Endodermal cell (in vitro differentiated cells): ENCODE measurements around the gene OR10V1. TPM values are rescaled to one million over a fixed set of nuclear protein-coding genes. Genes with fewer than 3 reads are reported as not detected.

ENCODE experiments used
- DNase-seq: peaks from one replicate; pipeline ENCODE4 v3.0.0-alpha.2; 2017
- H3K27ac ChIP-seq: 2 replicates; pipeline ENCODE4 v1.5.1; 2013; ENCODE audit warnings: mild to moderate bottlenecking, low read depth, low read length, moderate library complexity
- H3K27me3 ChIP-seq: 2 replicates; pipeline ENCODE4 v1.6.1; 2013; ENCODE audit warnings: mild to moderate bottlenecking, low read length, moderate library complexity; ENCODE audit not compliant: insufficient read depth, control insufficient read depth, poor library complexity, severe bottlenecking
- H3K36me3 ChIP-seq: 2 replicates; pipeline ENCODE4 v1.7.0; 2013; ENCODE audit warnings: mild to moderate bottlenecking, low read length, moderate library complexity; ENCODE audit not compliant: control insufficient read depth, insufficient read depth
- H3K4me1 ChIP-seq: one replicate; pipeline ENCODE4 v1.7.0; 2013; ENCODE audit warnings: low read length; ENCODE audit not compliant: control insufficient read depth, insufficient read depth
- H3K4me3 ChIP-seq: 2 replicates; pipeline ENCODE4 v1.5.1; 2013; ENCODE audit warnings: mild to moderate bottlenecking, low read length, moderate library complexity
- H3K9ac ChIP-seq: 2 replicates; pipeline ENCODE4 v1.6.1; 2013; ENCODE audit warnings: mild to moderate bottlenecking, low read length, moderate library complexity; ENCODE audit not compliant: poor library complexity, severe bottlenecking; ENCODE audit errors: extremely low read depth
- H3K9me3 ChIP-seq: 2 replicates; pipeline ENCODE4 v1.6.1; 2013; ENCODE audit warnings: mild to moderate bottlenecking, low read length, moderate library complexity; ENCODE audit not compliant: control insufficient read depth
- H3K27ac Mint-ChIP-seq: 2 replicates; pipeline ENCODE4 v1.8.0; 2020; ENCODE audit warnings: mixed read lengths
- H3K27me3 Mint-ChIP-seq: 2 replicates; pipeline ENCODE4 v1.8.0; 2021; ENCODE audit warnings: mild to moderate bottlenecking, mixed read lengths; ENCODE audit not compliant: insufficient read depth
- H3K36me3 Mint-ChIP-seq: 2 replicates; pipeline ENCODE4 v1.8.0; 2020; ENCODE audit warnings: low read depth, mixed read lengths
- H3K4me1 Mint-ChIP-seq: 2 replicates; pipeline ENCODE4 v1.8.0; 2020; ENCODE audit warnings: mixed read lengths
- H3K4me3 Mint-ChIP-seq: 2 replicates; pipeline ENCODE4 v1.8.0; 2020; ENCODE audit warnings: mild to moderate bottlenecking, moderate library complexity, mixed read lengths
- H3K9me3 Mint-ChIP-seq: 2 replicates; pipeline ENCODE4 v1.8.0; 2020; ENCODE audit warnings: mild to moderate bottlenecking, mixed read lengths
- CTCF ChIP-seq: fragments of 200-600 bp; sonication (generic); conservative IDR thresholded peaks from 2 replicates; pipeline ENCODE4 v1.5.0; 2021; ENCODE audit warnings: antibody characterized with exemption, mild to moderate bottlenecking
- WGBS, 2 experiments: methylation state at CpG; one replicate each; pipeline versions ENCODE4 v1.1.5 to v1.1.7; 2013; ENCODE audit warnings: missing lambda C conversion rate in 2 of 2, mixed read lengths in 1 of 2; ENCODE audit not compliant: insufficient coverage in 1 of 2, insufficient read length in 1 of 2; 5-methylcytosine and 5-hydroxymethylcytosine counted together
- long read RNA-seq, 4 experiments: library from polyadenylated mRNA in 2 of 4; library from RNA in 1 of 4; library from capped mRNA in 1 of 4; stranded (forward) in 3 of 4; unstranded in 1 of 4; transcript quantifications; one replicate each; pipeline ENCODE4 v2.0.0, GENCODE V29; 2020 to 2021; ENCODE audit warnings: inconsistent platforms in 1 of 4
- polyA plus RNA-seq, 2 experiments: library from polyadenylated mRNA; stranded (reverse); fragments of 50-300 nt; gene quantifications; one replicate each; pipeline ENCODE4 v1.2.3, GENCODE V29; 2013
- total RNA-seq, 2 donors: library from RNA; stranded (reverse); fragmentation: NEBNext Ultra II Directional in 1 of 2; extraction: Animal tissue kit (Norgen Biotek cat#: 25700) in 1 of 2; gene quantifications; 2 replicates in 1 of 2; 3 replicates in 1 of 2; pipeline ENCODE4 v1.2.1, GENCODE V29; 2021

Gene OR10V1, protein sequence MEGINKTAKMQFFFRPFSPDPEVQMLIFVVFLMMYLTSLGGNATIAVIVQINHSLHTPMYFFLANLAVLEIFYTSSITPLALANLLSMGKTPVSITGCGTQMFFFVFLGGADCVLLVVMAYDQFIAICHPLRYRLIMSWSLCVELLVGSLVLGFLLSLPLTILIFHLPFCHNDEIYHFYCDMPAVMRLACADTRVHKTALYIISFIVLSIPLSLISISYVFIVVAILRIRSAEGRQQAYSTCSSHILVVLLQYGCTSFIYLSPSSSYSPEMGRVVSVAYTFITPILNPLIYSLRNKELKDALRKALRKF
- not detected for total RNA-seq
- polyA plus RNA-seq (2013, experiment 1 of 2): not detected
- polyA plus RNA-seq (2013, experiment 2 of 2): not detected
- long read RNA-seq, experiment 1: 0 reads
- long read RNA-seq, experiment 2: 0 reads
- long read RNA-seq, experiment 3: 0 reads
- long read RNA-seq, experiment 4: 0 reads

DNA sequence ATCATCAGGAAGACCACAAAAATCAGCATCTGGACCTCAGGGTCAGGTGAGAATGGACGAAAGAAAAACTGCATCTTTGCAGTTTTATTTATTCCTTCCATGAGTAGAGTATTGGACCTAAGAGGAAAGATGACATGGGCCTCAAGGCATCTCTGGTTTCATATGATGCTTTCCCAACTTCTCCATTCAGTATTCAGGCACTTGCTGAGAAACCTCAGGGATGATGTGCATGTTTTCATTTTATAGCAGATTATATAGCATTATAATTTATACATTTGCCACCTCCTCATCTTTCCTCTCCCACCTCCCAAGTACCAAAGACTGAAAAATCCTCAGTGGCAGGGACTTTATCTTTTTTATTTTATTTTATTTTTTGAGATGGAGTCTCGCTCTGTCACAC lies at the start of gene OR10V1:
OR10V1 (minus strand) TSS at position 101 of the 400 bp plus-strand sequence; CDS start at position 101, 0 bp downstream.
- H3K36me3 Mint-ChIP-seq: no peaks in the 10 kb centered on the region
- no peaks in the 10 kb centered on the region for H3K9me3 Mint-ChIP-seq
- H3K4me3 Mint-ChIP-seq: no peak within 1 kb of the TSS
- Histone ChIP-seq H3K4me1 (peaks cover 4% of the 10 kb centered on the region), H3K4me3 (no peak within 1 kb of the TSS), H3K36me3 (no peaks in the 10 kb centered on the region), H3K9ac (no peak within 1 kb of the TSS), H3K27ac (no peak within 1 kb of the TSS), H3K9me3 (no peaks in the 10 kb centered on the region), H3K27me3 (peaks cover 9% of the 10 kb centered on the region)
- H3K4me1 Mint-ChIP-seq: peaks cover 12% of the 10 kb centered on the region
- WGBS, 2 experiments: 78 to 87% methylated on average over 2 of the region's 2 CpGs
- no peak within 1 kb of the TSS for H3K27ac Mint-ChIP-seq
- H3K27me3 Mint-ChIP-seq: peaks cover 3% of the 10 kb centered on the region
- no peak for TF ChIP-seq CTCF
- DNase-seq: no peak

DNA sequence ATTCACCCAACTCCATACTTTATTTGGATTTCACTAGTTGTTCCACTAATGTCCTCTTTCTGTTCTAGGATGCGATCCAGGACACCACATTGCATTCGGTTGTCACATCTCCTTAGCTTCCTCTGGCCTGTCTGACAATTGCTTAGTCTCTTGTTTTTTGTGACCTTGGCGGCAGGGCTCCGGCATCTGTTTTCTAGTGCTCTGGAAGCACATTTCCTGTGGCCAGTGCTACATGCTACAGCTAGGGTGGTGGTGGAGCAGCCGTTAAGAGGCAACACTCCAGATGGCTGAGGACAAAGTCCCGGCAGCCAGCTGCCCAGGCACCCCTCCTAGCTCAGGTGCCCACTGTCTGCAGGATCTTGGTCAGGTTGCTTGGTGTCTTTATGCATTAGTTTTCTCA lies 48.3 kb upstream of the OR10V1 start:
- no peak overlapping the region for H3K27ac ChIP-seq
- DNase-seq: no peak
- no peaks in the 10 kb centered on the region for H3K9me3 ChIP-seq
- 93 to 94% methylated on average over 5 to 6 of the region's 6 CpGs for WGBS, 2 experiments
- H3K4me3 ChIP-seq: no peak overlapping the region
- peaks cover 32% of the 10 kb centered on the region for H3K36me3 ChIP-seq
- Mint-ChIP-seq H3K9me3 (no peaks in the 10 kb centered on the region), H3K4me1 (peaks cover 53% of the 10 kb centered on the region), H3K36me3 (peaks cover 35% of the 10 kb centered on the region), H3K27ac (no peak overlapping the region), H3K27me3 (no peaks in the 10 kb centered on the region), H3K4me3 (no peak overlapping the region)
- H3K9ac ChIP-seq: no peak overlapping the region
- peaks cover 19% of the 10 kb centered on the region for H3K4me1 ChIP-seq
- no peaks in the 10 kb centered on the region for H3K27me3 ChIP-seq
- no peak for TF ChIP-seq CTCF

GRCh38 chr11:59760771-59761170 lies 47.1 kb upstream of the OR10V1 start:
- no peak for TF ChIP-seq CTCF
- no peaks in the 10 kb centered on the region for H3K9me3 Mint-ChIP-seq
- H3K27me3 ChIP-seq: no peaks in the 10 kb centered on the region
- peaks cover 32% of the 10 kb centered on the region for H3K36me3 ChIP-seq
- H3K4me3 ChIP-seq: no peak overlapping the region
- peaks cover 14% of the 10 kb centered on the region for H3K4me1 ChIP-seq
- no peak overlapping the region for H3K4me3 Mint-ChIP-seq
- H3K27me3 Mint-ChIP-seq: no peaks in the 10 kb centered on the region
- 92% methylated on average over 4 of the region's 4 CpGs; no CpG with 5 or more reads in 1 of the 2 experiments for WGBS, 2 experiments
- H3K9me3 ChIP-seq: no peaks in the 10 kb centered on the region
- H3K36me3 Mint-ChIP-seq: peaks cover 37% of the 10 kb centered on the region
- peaks cover 52% of the 10 kb centered on the region for H3K4me1 Mint-ChIP-seq
- no peak overlapping the region for H3K27ac Mint-ChIP-seq
- DNase-seq: no peak
- no peak overlapping the region for H3K27ac ChIP-seq
- H3K9ac ChIP-seq: no peak overlapping the region
